ENCODE results near the gene RBM20.

DNA sequence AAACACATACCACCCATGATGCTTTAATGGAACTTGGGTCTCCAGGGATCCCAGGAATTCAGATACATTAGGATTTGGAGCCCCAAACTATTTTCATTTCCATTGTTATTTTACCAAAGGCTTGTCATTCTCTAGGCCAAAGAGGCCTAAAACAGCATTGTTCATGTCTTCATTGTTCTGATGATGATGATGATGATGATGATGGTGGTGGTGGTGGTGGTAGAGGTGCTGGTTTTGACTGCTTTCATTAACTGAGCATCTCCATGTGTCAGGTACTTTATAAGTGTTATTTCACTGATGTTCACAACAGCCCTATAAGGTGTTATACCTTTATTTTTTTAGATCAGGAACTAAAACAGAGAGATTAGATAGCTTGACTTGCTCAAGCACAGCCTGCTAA lies 12.2 kb upstream of the RBM20 start:
- no peak for TF ChIP-seq JUN (IDR thresholded peaks at IDR 0.05)
- TF ChIP-seq CHD4 (IDR thresholded peaks at IDR 0.05; ENCODE audit: borderline replicate concordance): no peak
- no peak for TF ChIP-seq PHF8 (IDR thresholded peaks at IDR 0.05; ENCODE audit: borderline replicate concordance, low read depth)
- TF ChIP-seq POLR2A (IDR thresholded peaks at IDR 0.05; ENCODE audit: low read length): no peak

Data from A549 (cell line).